NT2/D1 (cell line): Measurements from ENCODE around the gene TRDMT1.

Experiments
- SUZ12 ChIP-seq: IDR thresholded peaks from 2 replicates; pipeline ENCODE4 v1.6.1; 2011; ENCODE audit not compliant: insufficient read length, insufficient read depth; ENCODE audit errors: extremely low read depth
- YY1 ChIP-seq: IDR thresholded peaks from 2 replicates; pipeline ENCODE4 v1.6.1; 2011; ENCODE audit not compliant: insufficient read length, insufficient read depth
- ZNF274 ChIP-seq: IDR thresholded peaks from 2 replicates; pipeline ENCODE4 v1.6.1; 2011; ENCODE audit warnings: mild to moderate bottlenecking, low read depth, low read length

- TF ChIP-seq ZNF274 (no peak), SUZ12 (no peak), YY1 (no peak)
These were observed 61.1 kb downstream of the TRDMT1 start for GRCh38 chr10:17140386-17140761.
